Stimulated activated CD8-positive, alpha-beta memory T cell treated with anti-CD3 and anti-CD28 coated beads, Interleukin-2, amount 100 ng/mL, for 48 hours (primary cell): ENCODE measurements around the gene OSBPL2.

Experiments
- DNase-seq, 2 donors: peaks; one replicate each; pipeline ENCODE4 v3.0.0-alpha.2; 2020; ENCODE audit warnings: low read depth in 2 of 2

Gene OSBPL2

DNA sequence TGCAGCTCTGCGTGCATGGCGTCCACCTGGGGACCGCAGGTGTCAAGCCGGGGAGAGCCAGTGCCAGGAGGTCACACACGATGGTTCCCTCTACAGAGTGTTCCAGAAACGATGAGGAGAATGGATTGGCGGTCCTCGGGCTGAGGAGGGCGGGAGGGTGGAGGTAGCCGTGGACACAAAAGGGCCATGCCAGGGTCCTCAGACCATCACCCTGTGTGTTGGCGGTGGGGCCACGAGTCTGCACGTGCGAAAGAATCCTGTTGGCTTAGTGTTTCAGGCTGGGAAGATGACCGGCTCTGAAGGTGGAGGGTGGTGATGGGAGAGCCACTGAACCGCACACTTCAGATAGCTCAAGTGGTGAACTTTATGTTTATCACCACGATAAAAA, 31.9 kb upstream of the OSBPL2 start:
- DNase-seq, result no peak

DNA sequence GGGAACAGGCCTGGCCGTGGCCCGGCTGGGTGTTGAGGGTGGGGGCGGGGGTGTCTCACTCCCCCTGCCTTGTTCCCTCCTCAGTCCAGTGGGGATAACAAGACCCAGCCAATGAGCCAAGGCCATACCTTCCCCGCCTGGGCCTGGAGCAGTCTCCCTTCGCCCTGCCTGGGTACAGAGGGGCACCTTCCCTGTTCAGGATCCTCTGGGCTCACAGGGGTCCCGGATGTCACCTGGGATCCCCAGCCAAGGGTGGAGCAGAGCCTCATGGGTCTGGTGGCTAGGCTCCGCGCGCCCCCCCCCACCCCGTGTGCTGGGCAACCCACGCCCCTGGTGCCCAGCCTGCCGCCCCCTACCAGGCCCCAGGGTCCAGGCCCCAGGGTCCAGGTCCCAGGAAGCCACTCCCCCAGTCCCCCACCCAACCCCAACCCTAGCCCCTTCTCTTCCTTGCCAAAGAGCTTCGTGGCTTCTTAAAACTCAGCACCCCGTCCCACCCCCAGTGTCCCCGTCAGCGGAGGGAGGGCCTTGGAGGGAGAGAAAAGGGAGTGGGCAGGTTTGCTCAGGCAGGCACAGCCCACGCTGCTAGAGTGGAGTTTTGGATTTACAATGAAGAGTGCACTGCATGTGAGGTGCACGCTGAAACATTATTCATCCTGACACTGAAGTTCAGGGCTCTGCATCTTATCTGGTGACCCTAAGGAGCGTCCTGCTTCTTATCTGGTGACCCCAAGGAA, 30.1 kb upstream of the OSBPL2 start:
- no peak for DNase-seq

DNA sequence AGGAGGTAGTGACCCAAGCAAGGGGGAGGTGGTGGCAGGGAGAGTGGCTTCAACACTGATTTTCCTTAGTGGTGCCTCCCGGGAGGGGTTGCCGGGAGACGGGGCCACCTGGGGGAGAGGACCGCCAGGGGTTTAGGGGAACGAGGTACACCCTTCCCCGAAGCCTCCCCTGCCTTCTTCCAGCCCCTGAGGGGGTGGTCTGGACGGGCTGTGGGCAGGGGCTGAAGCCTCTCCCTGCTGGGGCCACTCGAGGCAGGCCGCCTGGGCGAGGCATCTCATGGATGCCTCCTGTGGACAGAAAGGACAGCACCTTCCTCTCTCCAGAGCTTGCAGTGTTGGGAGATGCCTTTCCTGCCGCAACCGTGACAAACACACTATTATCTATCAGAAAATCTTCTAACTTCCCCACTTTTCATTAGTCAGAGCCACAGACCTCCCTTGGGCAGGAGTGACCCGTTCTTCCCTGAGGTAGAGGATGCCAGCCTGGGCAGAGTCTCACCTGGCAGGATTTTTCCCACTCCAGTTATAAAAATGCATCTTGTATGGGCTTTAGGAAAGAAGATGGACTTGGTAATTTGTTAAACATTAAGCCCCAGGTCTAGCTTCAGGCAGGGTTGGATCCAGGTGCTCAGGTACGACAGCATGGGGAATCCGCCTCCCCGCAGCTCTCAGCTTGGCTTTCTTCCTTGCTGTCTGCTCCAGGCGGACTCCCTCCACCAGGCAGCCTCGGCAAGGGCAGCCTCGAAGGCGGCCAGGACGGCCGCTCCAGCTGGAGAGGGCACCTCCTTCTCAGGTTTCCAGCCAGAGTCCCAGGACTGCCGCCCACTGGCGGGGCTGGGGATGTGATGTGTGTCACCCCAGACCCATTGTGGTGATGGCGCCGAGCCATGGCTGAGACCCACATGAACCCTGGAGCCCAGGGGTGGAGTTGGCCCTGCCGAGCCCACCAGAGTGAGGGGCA, 29.2 kb upstream of the OSBPL2 start:
- DNase-seq, result no peak

DNA sequence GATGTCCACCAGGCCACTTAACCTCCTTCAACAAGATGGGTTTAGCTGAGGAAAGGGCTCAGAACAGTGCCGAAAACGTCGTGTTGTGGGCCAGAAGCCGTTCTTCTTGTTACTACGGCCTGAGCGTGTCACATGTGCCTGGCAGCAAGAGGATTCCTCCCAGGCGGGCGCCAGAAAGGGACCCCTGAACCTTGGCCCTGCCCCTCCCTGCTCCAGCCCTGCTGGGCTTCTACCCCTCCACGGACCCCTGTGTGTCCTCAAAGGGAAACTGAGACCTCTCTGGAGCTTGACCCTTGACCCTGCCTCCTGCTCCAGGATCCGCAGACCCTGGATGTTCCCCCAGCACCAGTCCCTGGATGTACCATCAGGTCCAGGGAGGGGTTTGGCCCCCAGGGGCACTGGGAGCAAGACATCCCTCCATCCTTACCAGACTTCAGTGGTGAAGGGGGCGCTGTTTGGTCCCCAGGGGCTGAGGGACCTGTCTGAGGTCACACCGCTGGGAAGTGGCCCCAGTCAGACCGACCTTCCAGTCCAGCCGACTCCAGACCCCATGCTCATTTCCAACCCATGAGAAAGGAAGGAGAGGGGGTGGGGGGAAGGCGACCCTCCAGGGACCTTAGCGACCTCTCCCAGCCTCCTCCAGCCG, 28.3 kb upstream of the OSBPL2 start:
- no peak for DNase-seq

DNA sequence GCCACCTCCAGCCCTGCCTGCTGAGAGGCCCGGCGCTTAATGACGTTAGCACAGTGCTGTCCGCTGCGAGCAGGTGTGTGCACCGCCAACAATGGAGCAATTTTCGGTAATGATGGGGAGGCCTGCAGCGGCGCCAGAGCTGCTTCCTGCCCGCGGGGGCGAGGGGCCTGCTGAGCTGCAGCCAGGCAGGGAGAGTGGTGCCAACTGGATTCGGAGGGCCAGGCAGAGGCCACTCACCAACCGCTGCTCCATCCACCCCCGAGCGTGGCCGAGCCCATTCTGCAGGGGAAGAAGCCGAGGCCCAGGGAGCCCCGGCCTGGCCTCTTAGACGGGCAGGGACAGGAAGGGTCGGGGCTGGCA, 27.8 kb upstream of the OSBPL2 start:
- no peak for DNase-seq

DNA sequence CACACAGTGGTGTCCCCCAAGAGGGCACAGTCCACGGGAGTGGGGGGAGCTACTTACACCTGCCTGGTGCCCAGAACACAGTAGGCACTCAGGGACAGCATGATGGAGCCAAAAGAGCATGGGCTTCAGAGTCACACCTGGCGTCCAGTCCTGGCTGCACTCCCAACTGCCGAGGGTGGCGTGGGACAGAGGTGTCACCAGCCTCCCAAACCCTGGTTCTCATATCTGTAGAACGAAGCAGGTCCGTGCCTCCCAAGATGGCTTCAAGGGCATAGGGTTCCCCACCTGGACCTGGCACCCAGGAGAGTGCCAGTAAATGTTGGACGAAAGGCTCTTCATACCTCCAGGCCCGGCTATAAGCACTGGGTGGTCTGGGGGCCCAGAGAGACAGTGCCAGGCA, 27.1 kb upstream of the OSBPL2 start:
- no peak for DNase-seq

DNA sequence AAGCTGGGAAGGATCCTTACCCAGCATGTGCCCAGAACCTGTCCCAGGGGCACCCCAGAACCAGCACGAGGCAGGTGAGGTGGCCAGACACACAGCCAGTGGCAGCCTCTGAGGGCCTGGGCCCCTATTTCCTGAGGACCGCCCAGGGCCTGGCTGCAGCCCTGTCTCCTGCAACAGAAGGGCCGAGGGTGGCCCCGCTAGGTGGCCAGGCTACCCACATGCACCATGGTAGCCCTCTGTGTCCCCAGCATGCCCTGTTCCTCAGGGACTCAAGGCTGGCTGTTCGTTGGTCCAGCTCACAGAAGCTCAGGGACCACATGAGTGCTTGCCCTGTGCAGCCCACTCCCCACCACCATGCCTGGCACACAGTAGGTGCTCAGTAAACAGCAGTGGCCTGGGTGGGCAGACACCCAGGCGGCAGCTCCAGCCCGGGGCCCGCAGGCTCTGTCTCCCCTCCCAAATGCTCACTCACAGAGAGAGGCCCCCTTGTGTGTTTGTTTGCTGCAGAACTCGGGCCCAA, 26.5 kb upstream of the OSBPL2 start:
- DNase-seq, result no peak

DNA sequence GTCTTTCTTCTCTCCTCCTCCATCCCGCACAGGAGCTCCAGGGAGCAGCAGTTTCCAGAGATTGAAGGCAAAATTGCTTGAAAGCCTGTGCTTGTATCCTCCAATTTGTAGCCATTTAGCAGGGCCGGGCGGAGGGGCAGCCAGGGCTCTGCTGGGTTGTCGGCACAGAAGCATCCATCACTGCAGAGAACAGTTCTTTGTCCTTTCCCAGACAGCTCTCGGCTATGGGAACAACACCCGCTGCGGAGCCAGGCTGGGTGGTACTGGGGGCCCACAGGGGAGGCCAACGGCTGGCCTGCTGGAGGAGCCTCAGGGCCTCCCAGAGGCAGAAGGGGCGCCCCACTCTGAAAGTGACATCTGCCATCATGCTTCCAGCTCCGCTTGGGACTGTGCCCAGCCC, 26.0 kb upstream of the OSBPL2 start:
- no peak for DNase-seq

DNA sequence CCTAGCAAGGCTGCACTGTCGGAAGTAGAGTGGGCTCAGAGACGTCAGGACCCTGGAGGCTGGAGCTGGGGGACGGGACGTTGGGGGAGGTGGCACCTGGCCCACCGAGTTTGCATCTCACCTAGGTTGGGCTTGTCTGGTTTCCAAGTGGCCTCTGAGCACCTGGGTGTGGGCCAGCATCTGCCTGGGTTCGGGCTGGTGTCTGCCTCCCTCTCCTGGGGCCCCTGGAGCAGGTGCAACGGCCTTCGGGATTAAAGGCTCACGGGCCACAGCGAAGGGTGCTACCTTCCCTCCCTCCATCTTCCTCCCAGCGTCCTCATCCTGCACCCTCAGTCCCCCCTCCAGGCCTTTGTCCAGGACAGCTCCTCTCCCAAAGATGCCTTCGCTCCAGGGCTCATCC, 24.3 kb upstream of the OSBPL2 start:
- DNase-seq, result no peak

DNA sequence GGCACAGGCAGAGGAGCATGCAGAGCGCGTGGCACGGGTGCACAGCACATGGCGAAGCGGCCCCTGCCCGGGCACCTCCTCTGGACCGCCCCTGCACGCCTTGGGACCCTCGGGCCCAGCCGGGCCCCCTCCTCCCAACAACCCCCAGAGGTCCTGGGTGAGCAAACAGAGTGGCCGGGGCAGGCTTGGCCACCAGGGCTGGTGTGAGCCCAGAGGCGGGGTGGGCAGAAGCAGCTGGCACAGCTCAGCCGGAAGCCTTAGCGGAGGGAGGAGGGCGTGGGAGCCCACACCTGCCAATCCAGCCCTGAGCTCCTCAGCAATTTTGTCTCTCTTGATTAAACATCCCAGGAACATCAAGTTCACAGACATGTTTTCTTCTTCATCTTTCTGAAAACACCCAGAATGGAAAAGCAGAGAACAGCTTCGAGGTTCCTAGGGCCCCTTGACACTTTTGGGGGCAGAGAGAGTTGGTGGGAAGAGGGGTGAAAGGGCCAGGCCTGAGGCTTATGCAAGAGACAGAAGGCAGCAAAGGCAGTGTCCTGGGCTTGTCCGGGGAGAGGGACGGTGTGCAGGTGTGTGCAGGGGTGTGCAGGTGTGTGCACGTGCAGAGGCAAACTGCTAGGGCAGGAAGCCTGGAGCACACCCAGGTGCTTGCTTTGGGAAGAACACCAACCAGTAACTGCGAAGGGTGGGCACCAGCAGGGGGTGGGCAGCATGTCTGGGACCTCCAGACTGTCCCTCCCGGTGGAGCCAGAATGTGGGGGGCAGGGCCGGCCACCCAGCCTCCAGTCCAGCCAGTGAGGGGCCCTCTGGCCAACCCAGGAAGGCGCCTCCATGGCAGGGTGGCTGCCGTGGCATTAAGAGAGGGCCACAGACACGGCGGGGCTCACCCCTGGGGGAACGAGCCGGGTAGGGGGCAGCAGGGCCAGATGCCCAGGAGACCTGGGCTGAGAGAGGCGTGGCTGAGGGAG, 23.0 kb upstream of the OSBPL2 start:
- DNase-seq, result no peak

DNA sequence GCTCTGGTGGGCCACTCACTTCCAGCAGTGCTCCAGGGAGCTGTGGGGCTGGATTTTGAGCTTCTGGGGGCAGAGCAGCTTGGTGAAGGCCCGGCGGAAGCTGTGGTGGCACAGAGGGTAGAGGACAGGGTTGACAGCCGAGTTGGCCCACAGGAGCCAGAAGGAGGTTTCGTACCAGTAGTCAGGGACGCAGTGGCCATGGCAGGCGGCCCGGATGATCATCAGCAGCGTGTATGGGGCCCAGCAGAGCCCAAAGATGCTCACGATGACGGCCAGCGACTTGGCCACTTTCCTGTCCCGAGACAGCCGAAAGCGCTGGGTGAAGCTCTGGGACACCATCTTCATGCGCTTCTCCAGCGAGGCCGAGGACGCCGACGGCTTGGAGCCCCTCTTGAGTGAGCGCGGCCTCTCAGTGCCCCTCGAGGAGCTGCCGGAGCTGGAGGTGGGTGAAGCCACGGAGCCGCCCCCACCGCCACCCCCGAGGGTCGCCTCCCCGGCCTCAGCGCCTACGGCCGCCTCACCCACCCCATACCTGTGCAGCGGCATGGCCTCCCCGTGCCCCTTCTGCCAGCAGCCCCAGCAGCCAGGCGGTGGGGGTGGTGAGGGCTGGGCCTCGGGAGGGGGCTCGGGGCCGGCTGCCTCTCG, 22.2 kb upstream of the OSBPL2 start:
- no peak for DNase-seq

DNA sequence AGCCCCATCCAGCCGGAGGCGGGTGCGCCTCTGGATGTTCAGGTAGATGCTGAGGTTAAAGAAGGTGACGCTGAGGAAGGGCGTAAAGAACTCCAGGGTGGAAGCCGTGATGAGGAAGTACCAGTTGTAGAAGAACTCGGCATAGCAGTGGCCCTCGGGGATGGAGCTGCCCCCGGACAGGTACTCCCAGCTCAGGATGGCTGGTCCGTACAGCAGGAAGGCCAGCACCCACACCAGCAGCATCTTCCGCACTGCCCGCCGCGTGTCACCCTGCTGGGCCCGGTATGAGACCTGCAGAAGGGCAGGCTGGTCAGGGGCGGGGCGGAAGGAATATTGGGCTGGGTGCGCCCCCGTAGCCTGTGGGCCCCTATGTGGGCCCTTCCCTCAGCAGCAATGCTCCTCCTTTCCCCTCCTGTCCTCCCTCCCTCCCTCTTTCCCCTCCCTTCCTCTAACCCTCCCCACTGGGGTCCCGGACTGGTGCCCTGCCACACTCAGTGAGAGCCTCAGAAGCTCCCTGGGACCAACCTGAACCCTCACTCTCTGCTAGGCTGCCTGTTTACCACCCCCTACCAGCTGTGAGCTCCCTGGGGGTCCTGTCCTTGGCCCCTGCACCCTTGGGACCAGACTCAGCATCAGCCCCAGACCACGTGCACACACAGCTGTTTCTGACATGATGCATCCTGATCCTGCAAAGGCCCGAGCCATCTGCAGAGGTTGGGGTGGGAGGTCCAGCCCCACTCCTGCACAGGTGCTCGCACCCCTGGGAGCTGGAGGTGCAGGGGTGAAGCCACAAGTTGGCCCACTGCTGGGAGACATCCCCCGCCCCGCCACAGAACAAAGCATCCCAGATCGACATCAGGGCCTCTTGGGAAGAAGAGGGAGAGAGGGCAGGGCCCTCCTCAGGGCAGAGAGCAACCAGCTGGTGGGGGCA, 21.4 kb upstream of the OSBPL2 start:
- DNase-seq, result no peak

DNA sequence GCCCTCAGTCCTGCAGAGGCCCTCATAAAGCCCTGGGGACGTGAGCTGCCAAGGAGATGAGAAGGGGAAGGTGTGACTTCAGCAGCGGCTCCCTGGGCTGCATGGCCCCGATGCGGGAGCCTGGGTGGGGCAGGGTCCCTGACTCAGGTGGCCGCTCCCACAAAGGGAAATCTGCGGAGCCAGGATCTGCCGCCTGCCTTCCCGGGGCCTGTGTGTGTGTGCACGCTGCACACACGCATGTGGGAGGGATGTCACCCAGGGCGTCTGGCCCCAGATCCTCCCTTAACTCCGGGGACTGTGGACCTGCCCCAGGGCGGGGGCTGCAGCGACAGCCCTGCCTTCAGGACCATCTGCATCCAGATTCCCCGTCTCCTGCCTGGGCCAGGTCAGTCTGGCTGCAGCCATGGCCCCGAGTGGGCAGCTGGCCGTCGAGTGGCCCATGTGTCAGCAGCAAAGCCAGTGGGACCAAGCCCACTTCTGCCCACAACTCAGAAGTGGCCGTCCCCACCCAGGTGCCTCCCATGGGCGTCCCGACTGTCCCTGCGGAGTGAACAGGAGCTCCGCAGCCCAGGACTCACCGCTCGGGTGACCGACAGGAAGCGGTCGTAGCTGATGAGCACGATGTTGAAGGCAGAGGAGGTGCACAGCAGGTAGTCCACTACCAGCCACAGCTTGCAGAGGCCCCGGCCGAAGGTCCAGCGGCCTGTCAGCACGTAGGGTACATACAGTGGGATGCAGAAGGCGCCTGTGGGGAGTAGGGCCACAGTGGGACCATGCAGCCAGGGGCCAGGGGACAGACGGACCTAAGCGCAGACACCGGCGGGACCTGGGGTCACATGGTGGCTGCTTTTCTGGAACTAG, 20.2 kb upstream of the OSBPL2 start:
- DNase-seq, result no peak

DNA sequence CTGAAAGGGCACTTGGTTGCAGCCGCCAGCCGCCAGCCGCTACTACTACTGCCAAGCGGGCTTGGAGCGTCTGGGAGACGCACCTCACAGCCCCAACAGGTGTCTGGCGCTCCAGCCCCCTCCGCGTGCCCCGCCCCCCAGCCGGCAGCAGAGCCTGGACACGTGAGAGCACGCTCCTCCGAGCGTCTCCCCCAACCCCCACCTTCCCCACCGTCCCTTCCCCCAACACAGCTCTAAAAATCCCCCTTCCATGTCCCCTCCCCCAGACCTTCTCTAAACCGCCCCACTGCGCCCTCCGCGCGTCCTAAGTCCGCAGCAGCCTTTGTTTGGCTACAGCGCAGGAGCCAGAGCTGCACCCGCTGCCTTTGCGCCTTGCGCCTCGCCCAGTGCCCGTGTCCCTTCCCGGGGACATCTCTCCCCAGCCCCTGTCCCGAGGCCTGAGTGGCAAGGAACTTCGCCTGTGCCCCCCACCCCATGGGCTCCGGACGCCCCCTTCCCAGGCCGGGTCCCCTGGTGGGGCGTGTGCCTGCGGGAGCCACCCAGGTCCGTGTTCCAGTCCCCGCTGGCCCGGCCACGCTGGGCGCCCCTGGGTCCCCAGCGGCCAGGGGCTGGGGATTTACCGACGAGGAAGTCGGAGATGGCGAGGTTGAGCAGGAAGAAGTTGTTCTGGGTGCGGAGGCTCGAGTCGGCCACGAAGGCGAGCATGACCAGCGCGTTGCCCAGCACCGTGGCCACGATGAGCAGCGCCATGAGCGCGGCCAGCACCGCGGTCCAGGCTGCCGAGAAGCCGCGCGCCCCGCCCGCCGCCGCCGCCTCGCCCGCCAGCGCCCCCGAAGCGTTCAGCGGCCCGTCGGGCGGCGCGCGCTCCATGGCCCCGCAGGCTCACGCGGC, 19.0 kb upstream of the OSBPL2 start:
- no peak for DNase-seq

DNA sequence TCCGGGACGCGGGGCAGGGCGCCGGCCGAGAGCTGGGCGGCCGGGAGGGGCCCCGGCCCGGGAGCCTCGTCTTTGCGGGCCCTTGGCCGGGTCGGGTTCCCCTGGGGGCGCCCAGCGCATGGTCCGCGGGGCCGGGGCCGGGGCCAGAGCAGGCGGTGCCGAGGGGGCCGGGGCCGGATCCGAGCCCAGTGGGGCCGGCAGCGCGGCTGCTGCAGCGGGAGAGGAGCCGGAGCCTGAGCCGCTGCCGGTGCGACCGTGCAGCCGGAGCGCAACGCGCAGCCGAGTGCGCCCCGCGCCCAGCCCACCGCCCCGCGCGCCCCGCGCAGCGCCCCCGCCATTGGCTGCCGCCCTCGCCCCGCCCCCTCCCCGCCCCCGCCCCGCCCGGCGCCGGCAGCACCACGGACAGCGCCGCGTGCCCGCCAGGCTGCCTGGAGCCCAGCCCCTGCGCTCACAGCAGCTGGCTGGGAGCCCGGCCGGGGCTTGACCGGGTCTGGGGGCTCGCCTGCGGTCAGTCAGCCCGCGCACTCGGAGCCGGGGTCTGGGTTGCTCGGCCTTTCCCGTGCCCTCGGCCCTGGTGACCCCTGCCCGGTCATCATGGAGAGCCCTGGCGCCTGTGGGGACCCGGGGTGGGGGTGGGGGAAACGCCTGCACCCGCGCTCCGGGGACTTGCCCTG, 18.2 kb upstream of the OSBPL2 start, which contains the start of gene HRH3:
Gene HRH3 (minus strand): TSS at position 287 of the 674 bp plus-strand sequence. CDS start 308 bp downstream, outside the sequence.
- DNase-seq, result no peak

DNA sequence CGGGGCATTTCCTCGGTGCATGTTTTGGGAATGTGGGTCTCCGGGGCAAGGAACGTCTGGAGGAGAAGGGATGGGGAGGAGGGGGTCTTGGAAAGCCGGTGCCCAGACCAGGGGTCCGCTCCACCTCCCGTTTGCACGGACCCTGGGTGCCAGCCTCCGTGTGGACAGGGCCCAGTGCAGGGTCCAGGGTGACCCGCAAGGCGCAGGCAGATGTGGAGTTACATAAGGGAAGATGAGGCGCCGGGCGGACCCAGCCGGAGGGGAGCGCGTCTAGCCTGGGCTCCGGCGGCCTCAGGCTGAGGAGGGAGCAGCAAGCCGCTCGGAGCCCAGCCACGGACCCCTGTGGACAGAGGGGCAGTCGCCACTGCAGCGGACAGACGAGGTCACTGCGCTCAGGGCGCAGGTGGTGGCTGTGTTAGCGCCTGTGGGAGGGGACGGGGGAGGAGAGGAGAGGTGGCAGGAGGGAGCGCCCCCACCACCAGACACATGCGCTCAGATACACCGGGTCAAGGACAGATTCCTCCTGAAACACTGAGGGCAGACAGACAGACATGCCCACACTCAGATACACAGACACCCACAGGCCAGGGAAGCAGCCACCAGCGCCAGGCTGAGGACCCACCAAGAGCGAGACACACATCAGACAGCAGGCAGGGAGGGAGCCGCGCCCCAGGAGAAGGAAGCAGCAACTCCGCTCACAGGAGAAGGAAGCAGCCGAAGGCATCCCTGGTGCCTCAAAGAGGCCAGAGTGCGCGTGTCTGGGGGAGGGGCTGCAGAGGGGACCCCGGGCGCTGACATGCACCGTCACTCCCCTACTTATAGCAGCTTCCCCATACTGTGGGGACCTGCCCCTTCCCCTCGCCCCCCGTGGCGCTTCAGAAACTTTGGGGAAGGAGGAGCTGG, 17.4 kb upstream of the OSBPL2 start:
- no peak for DNase-seq
